Ureter (tissue), 1 donor: ENCODE measurements around the gene SF3B2. TPM values are rescaled to one million over a fixed set of nuclear protein-coding genes. Genes with fewer than 3 reads are reported as not detected.
"Not testable (repeated sequence)": the region's sequence is repeated elsewhere in the genome, so short reads cannot be mapped to it uniquely, and the experiment has no call there.

Experiments
- DNase-seq: peaks from one replicate; pipeline ENCODE4 v3.0.0-alpha.2; 2020; ENCODE audit warnings: low spot score
- total RNA-seq: library from RNA; stranded (reverse); gene quantifications from one replicate; pipeline ENCODE4 v1.2.4, GENCODE V29; 2023
- donor health status: DM: yes; HTN: yes; CAD: no.

Gene SF3B2
- total RNA-seq, 1 donor from 2014 or later = 156 TPM

DNA sequence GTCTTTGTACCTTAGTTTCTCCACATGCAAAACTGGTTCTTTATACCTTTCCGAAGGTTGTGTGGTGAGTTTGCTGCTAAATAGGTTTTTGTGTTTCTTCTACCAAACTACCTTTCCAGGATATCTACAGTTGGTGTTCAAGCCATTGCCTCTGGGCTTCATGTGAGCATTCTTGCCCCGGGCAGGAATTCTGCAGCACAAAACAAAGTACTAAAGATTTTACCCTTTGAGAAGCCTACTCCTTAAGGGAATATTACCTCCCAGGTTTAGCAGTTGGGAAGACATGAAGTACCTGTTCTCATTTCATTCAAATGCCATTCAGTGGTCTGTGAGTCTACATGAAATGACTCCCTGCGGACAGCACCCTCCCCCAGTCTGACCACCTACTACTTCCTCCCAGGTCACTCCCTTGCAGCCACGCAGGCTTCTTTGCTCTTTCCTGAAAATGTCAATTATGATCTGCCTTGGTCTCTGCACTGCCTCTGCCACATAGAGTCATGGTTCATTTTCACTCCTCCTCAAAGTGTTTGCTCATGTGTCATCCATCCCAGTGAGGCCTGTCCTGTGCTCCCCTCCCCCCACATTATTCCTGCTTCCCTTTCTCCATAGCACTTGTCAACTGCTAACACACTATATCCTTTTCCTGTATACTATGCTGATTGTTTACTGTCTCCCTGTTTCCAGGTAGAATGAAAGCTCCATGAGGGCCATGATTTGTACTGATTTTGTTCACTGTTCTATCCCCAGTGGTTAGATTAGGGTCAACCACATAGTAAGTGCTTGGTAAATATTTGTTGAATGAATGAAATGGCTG is 54.8 kb downstream of the SF3B2 start:
- no peak for DNase-seq

DNA sequence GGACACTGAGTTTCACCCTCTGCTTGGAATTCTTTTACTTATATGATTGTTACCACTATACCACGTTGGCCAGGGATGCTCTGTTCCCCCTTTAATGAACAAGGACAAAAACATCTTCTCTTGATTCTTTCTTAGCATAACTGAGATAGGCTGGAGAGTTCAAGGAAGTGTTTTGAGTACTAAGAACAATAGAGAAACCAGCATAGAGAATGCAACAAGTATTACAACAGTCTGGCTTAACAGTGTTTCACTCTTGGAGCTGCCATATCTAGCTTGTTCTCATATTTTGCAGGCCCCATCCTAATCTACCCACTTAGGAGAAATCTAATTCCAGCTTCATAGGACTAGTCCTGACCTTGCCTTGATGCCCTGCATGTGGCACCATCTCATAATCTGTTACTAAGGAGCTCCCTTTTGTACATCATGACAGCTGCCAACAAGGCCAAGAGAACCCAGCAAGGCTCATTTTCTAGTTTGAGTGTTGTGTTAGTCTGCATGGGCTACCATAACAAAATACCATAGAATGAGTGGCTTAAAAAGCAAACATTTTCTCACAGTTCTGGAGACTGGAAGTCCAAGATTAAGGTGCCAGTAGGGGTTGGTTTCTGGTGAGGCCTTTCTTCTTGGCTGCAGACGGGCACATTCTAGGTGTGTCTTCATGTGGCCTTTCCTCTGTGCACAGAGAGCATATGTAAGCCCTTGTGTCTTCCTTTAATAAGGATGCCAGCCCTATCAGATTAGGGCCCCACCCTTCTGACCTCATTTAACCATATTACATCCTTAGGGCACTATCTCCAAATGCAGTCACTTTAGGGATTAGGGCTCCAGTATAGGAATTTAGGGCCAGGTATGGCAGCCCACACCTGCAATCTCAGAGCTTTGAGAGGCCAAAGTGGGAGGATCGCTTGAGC is 55.7 kb downstream of the SF3B2 start:
- DNase-seq = no peak

DNA sequence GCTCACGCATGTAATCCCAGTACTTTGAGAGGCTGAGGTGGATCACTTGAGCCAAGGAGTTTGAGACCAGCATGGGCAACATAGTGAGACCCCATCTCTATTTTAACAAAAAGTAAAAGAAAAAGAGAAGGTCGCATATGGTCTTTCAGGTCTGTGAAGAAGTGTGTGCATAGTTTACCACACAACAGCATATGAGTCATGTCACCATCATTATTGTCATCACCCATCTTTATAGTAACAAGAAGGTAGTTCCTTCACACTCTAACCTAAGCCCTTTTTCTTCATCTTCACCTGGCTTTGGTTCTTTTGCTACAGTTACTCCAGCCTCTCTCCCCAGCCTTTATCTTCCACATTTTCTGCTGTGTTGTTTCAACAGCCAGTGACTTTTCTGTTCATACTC is 57.1 kb downstream of the SF3B2 start:
- no peak for DNase-seq

DNA sequence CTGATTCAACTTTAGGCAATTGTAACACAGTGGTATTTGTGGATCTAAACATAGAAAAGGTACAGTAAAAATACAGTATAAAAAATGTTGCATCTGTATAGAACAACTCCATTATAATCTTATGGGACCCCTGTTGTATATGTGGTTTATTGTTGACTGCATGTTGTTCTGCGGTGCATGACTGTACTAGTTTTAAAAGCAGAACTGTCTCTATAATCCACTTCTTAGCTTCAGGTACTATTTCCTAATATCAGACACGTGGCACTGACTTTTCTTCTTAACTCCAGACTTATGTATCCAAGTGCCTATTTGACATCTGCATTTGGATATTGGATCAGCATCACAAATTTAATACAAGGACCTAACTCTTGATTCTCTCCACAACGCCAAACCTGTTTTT is 59.0 kb downstream of the SF3B2 start:
- DNase-seq = no peak

- no peak for DNase-seq
Measured at GRCh38 chr11:66112041-66112491, 59.9 kb downstream of the SF3B2 start.

DNA sequence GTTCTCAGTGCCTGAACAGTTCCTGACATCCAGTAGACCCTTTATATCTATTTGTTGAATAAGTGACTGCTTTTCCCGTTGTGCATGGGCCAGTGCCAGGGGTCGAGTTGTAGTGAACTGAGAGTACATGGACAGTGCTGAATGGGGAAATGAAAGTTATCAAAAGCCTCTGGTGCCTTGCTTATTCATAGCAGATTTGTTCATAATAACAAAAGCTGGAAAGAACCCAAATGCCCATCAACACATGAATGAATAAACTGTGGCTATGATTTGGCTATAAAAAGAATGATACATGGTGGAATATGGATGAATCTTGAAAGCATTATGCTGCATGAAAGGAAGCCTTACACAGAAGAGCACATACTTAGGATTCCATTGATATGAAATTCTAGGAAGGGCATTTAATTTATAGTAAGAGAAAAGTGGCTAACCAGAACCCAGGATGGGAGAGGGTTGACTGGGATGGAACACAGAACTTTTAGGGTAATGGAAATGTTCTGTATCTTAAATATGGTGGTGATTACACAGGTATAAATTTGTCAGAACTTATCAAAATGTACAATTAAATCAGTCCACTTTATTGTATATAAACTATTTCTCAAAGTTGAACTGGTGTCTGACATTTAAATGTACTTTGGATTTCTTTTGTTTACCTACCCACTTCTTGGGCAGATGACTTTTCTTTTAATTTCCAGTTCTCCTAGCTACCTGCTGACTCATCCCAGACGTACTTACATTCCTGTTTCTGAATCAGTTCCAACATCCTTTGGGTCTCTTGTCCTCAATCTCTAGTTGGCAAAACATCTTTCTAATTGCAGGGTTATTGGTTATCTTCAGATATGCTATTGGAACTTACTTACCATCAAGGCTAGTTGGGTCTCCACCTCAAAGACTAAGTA is 60.7 kb downstream of the SF3B2 start:
- no peak for DNase-seq

DNA sequence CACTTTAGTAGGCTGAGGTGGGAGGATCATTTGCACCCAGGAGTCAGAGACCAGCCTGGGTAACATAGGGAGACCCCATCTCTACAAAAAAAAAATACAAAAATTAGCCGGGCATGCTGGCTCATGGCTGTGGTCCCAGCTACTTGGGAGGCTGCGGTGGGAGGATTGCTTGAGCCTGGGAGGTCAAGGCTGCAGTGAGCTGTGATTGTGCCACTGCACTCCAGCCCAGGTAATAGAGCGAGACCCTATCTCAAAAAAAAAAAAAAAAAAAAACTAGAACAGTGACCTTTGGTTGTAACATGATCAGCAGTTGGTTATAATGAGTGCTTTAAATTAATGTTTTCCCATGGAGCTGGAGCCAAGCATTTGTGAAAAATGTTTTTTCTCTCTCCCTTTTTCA is 62.8 kb downstream of the SF3B2 start:
- DNase-seq = not testable (repeated sequence)

DNA sequence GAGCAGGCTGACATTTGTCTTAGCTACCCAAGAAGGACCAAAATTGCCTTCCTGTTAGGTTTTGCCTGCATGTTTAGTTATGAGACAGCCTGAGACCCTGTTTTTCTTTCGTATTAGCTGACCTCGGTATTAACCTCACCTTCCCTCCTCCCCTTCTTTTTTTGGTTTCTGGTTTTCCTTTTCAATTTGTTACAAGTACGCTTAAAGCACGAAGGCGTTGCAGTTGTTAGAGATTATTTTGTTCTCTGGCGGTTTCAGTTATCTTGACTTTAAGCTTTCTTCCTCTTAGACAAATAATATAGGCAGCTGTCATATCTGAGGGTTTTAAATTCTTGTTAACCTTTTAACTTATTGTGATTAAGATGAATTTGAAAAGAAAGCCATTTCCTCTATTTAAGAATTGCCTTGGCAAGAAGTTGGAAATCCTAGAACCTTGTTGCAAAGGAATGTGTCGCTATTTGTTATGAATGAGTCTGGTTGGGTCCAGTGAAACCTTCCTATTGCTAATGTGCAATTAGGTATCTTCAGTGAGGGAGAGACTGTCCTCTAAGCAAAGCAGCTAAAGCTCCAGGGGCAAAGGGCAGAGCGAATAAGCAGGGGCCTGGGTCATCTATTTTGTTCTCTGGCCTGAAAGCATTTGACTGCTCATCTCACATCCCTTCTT is 63.6 kb downstream of the SF3B2 start:
- DNase-seq = no peak

GRCh38 chr11:66116576-66117361 is 64.6 kb downstream of the SF3B2 start:
- no peak for DNase-seq

DNA sequence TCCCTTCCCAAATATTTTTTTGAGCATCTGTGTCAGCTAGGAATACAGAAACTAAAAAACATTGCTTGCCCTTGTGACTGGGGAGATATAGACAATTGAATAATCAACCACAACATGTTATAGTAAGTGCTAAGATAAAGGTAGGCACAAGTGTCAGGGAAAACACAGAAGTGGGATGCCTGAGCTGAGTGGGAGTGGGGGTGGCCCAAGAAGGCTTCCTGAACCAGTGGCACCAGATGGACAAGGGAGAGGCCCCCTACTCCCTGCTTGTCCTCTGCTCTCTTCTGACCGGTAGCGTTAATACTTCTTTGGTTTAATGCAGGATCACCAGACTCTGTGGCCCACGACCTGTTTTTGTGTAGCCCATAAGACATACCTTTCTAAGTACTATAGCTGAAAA is 66.7 kb downstream of the SF3B2 start:
- DNase-seq = no peak

Other genes with a start within 250 kb of the SF3B2 start
- 2.6 TPM for gene SNX32, start 218.4 kb upstream of the SF3B2 start, total RNA-seq
- gene CFL1, start 194.2 kb upstream of the SF3B2 start, total RNA-seq = 887 TPM
- 61.7 TPM for gene MUS81, start 191.9 kb upstream of the SF3B2 start, total RNA-seq
- 60.0 TPM for gene EFEMP2, start 179.6 kb upstream of the SF3B2 start, total RNA-seq
- 5.7 TPM for gene CTSW, start 172.5 kb upstream of the SF3B2 start, total RNA-seq
- 60.2 TPM for gene FIBP, start 163.9 kb upstream of the SF3B2 start, total RNA-seq
- gene CCDC85B, start 161.7 kb upstream of the SF3B2 start, total RNA-seq = 20.5 TPM
- 4.5 TPM for gene FOSL1, start 152.0 kb upstream of the SF3B2 start, total RNA-seq
- 28.9 TPM for gene C11orf68, start 133.3 kb upstream of the SF3B2 start, total RNA-seq
- gene DRAP1, start 132.9 kb upstream of the SF3B2 start, total RNA-seq = 54.0 TPM
- 0.68 TPM for gene TSGA10IP, start 106.9 kb upstream of the SF3B2 start, total RNA-seq
- gene SART1, start 90.6 kb upstream of the SF3B2 start, total RNA-seq = 48.6 TPM
- gene EIF1AD, start 50.2 kb upstream of the SF3B2 start, total RNA-seq = 28.7 TPM
- 192 TPM for gene BANF1, start 49.9 kb upstream of the SF3B2 start, total RNA-seq
- gene CST6, start 40.4 kb upstream of the SF3B2 start, total RNA-seq = 1.1 TPM
- not detected for gene CATSPER1, start 25.9 kb upstream of the SF3B2 start, total RNA-seq
- gene GAL3ST3, start 3.2 kb upstream of the SF3B2 start, total RNA-seq = not detected
- 87.2 TPM for gene PACS1, start 17.9 kb downstream of the SF3B2 start, total RNA-seq
- 31.3 TPM for gene KLC2, start 205.3 kb downstream of the SF3B2 start, total RNA-seq
- 157 TPM for gene RAB1B, start 216.3 kb downstream of the SF3B2 start, total RNA-seq
- gene CNIH2, start 225.8 kb downstream of the SF3B2 start, total RNA-seq = 2.2 TPM
- 78.7 TPM for gene YIF1A, start 236.8 kb downstream of the SF3B2 start, total RNA-seq
- gene TMEM151A, start 239.5 kb downstream of the SF3B2 start, total RNA-seq = not detected